Measurements from ENCODE around the gene ASTN2. TPM values are rescaled to one million over a fixed set of nuclear protein-coding genes. Genes with fewer than 3 reads are reported as not detected.

The ASTN2 gene
- total RNA-seq, 4 donors from 2014 or later, result 0.94 to 5.6 (median 3.7) TPM

- WGBS, 2 donors, result 43 to 56% methylated on average over 5 of the region's 5 CpGs
- Histone ChIP-seq H3K9me3 (no peaks in the 10 kb centered on the region), H3K4me1 (no peaks in the 10 kb centered on the region), H3K4me3 (replicated peaks in 1 of 3) (no peak overlapping the region), H3K27me3 (no peaks in the 10 kb centered on the region), H3K36me3 (no peaks in the 10 kb centered on the region), H3K27ac (no peak overlapping the region)
- intact Hi-C loops (cut with DNase I), result no loop called here
- no peak for DNase-seq
- TF ChIP-seq POLR2A (IDR thresholded peaks at IDR 0.05) (no peak), CTCF (IDR thresholded peaks at IDR 0.05) (no peak)
Measured at GRCh38 chr9:117138231-117138630, 276.6 kb downstream of the ASTN2 start.

DNA sequence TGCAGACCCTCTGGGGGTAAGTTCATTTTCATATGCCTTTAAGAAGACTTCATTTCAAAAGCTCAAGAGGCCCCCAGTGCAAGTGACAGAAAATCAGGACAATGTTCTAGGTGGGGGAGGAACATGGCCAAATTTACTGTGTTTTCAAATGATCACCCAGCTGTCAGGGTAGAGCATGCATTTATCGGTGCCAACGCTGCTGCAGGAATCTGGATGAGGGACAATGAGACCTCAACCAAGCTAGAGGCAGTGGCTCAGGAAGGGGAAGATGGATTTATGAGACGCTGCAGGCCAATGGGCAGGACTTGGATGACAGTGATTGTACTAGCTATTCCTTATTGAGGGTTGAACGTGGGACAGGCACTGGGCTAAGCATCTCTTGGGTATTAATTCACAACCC, 278.4 kb downstream of the ASTN2 start:
- Histone ChIP-seq H3K36me3 (no peaks in the 10 kb centered on the region), H3K9me3 (no peaks in the 10 kb centered on the region), H3K4me3 (replicated peaks in 1 of 3) (no peak overlapping the region), H3K27me3 (no peaks in the 10 kb centered on the region), H3K27ac (no peak overlapping the region), H3K4me1 (no peaks in the 10 kb centered on the region)
- intact Hi-C loops (cut with DNase I), result no loop called here
- TF ChIP-seq POLR2A (IDR thresholded peaks at IDR 0.05), result no peak
- TF ChIP-seq CTCF (IDR thresholded peaks at IDR 0.05), result no peak
- DNase-seq, result no peak
- 86 to 91% methylated on average over 4 of the region's 4 CpGs for WGBS, 2 donors

DNA sequence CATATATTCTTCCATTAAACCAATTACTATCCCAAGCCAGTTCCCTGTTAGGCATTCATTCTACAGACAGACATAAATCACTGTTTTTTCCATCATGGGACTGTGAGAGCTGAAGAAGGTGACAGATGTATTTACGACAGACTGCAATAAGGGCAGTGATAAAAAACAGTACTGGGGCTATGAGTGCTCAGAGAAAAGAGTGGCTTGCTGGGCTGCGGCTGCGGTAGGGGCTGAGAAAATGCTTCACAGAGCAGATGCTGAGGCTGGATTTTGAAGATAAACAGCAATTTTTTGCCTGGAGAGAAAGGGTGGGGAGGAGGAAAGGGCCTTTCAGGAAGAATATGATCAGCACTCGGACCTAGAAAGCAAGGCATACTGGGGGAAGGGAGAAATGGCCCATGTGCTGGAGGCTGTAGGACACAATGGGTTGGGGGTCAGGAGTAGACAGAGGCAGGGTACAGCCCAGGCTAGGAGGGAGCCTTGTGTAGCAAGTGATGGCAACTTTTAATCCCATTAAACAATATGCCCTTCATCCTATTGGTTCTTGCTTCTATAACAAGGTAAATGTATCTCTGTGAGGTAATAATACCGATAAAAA, 279.3 kb downstream of the ASTN2 start:
- no peaks in the 10 kb centered on the region for H3K36me3 ChIP-seq
- WGBS, 2 donors, result 72 to 80% methylated on average over 5 of the region's 5 CpGs
- no peak overlapping the region for H3K27ac ChIP-seq
- H3K4me1 ChIP-seq, result no peaks in the 10 kb centered on the region
- H3K9me3 ChIP-seq, result no peaks in the 10 kb centered on the region
- no peak for DNase-seq
- no peak overlapping the region for H3K4me3 ChIP-seq (replicated peaks in 1 of 3)
- intact Hi-C loops (cut with DNase I), result no loop called here
- TF ChIP-seq POLR2A (IDR thresholded peaks at IDR 0.05) (no peak), CTCF (IDR thresholded peaks at IDR 0.05) (no peak)
- no peaks in the 10 kb centered on the region for H3K27me3 ChIP-seq

DNA sequence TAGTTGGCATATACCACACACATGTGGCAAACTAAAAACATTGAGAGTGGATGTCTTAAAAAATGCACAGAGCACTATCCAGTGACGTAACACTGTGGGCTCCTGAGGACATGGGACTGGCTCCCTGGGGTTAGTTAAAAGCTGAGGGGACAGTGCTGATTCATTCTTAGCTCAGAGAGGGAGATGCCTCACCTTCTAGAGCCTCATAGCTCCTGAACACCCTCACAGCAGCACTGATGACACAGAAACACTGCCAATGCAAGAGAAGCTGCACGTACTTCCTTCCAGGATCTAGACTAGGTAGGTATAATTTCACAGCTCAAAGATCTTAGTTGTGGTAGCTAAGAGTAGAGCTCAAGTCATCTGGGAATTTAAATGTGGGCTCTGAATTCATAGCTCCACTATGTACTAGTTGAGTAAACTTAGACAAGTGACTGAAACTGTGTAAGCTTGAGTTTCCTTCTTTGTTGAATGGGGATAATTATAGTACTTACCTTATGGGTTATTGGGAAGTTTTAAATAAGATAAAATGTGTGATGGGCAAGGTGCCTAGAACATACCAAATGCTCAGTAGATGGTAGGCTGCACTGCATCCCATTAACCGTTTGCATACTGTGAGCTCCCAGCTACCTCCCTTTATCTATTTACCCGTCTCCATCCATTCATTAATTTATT, 279.9 kb downstream of the ASTN2 start:
- intact Hi-C loops (cut with DNase I), result no loop called here
- Histone ChIP-seq H3K4me3 (replicated peaks in 1 of 3) (no peak overlapping the region), H3K27me3 (no peaks in the 10 kb centered on the region), H3K4me1 (no peaks in the 10 kb centered on the region), H3K27ac (no peak overlapping the region), H3K36me3 (no peaks in the 10 kb centered on the region), H3K9me3 (no peaks in the 10 kb centered on the region)
- WGBS, 2 donors, result 79 to 90% methylated on average over 4 of the region's 4 CpGs
- no peak for TF ChIP-seq POLR2A (IDR thresholded peaks at IDR 0.05)
- no peak for DNase-seq

DNA sequence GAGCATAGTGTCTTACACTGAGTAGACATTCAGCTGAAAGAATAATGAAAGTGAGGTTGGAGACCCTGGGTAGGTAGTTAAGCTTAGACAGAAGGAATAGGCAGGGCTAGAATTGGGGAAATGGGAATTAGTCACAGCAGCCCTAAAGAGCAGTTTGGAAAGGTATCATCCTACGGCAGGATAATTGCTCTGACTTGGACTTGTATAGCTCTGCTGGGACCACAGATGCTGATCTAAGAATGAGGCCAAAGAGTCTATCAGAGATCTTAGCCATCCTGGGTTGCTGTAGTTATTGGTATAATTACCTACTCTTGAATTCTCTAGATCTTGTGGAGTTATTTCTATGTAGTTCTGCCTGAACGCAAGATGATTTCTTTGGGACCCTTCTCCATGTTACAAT, 288.0 kb downstream of the ASTN2 start:
- no peaks in the 10 kb centered on the region for H3K9me3 ChIP-seq
- H3K27me3 ChIP-seq, result no peaks in the 10 kb centered on the region
- no peak overlapping the region for H3K4me3 ChIP-seq (replicated peaks in 1 of 3)
- no peak for DNase-seq
- TF ChIP-seq CTCF (IDR thresholded peaks at IDR 0.05) (no peak), POLR2A (IDR thresholded peaks at IDR 0.05) (no peak)
- no peaks in the 10 kb centered on the region for H3K36me3 ChIP-seq
- H3K27ac ChIP-seq, result no peak overlapping the region
- intact Hi-C loops (cut with DNase I), result no loop called here
- 69 to 84% methylated on average over 2 of the region's 2 CpGs for WGBS, 2 donors
- no peaks in the 10 kb centered on the region for H3K4me1 ChIP-seq

Measured in thyroid gland (tissue), 4 donors.